DND-41 (cell line): ENCODE data around the gene CHAD.

Source experiments
- ATAC-seq: fragments of 200-7000 bp; cut with Tn5 transposase; 3 replicates; pipeline ENCODE4 v1.9.1; 2021; ENCODE audit warnings: low read depth; ENCODE audit not compliant: insufficient read depth
- DNase-seq: peaks from one replicate; pipeline ENCODE4 v3.0.0-alpha.2; 2020
- H2AFZ ChIP-seq: 2 replicates; pipeline ENCODE4 v1.6.0; 2012; ENCODE audit warnings: low read depth, low read length
- H3K27ac ChIP-seq: 2 replicates; pipeline ENCODE4 v1.5.1; 2012; ENCODE audit warnings: low read length, inconsistent platforms
- H3K27me3 ChIP-seq: fragments of 200-600 bp; sonication (generic); 2 replicates; pipeline ENCODE4 v1.6.0; 2012; ENCODE audit warnings: low read length, mild to moderate bottlenecking, inconsistent platforms; ENCODE audit not compliant: insufficient read depth, poor library complexity
- H3K36me3 ChIP-seq: 2 replicates; pipeline ENCODE4 v1.5.1; 2012; ENCODE audit warnings: low read length, inconsistent platforms; ENCODE audit not compliant: insufficient read depth
- H3K4me1 ChIP-seq: 2 replicates; pipeline ENCODE4 v1.5.1; 2012; ENCODE audit warnings: mild to moderate bottlenecking, low read length; ENCODE audit not compliant: insufficient read depth
- H3K4me2 ChIP-seq: 2 replicates; pipeline ENCODE4 v1.6.0; 2012; ENCODE audit warnings: mild to moderate bottlenecking, moderate library complexity, low read length, inconsistent platforms; ENCODE audit not compliant: insufficient read depth
- H3K4me3 ChIP-seq, 2 experiments: fragments of 200-600 bp in 1 of 2; shearing (Covaris generic) in 1 of 2; 2 replicates each; pipeline ENCODE4 v1.5.1; 2012 to 2016; ENCODE audit warnings: inconsistent platforms in 2 of 2, low read length in 2 of 2, mild to moderate bottlenecking in 2 of 2, low read depth in 1 of 2, moderate library complexity in 1 of 2
- H3K79me2 ChIP-seq: 2 replicates; pipeline ENCODE4 v1.6.0; 2012; ENCODE audit warnings: low read length, inconsistent platforms; ENCODE audit not compliant: insufficient read depth
- H3K9ac ChIP-seq: 2 replicates; pipeline ENCODE4 v1.6.0; 2012; ENCODE audit warnings: low read depth, mild to moderate bottlenecking, inconsistent platforms, low read length, moderate library complexity
- H3K9me3 ChIP-seq: 2 replicates; pipeline ENCODE4 v1.5.1; 2012; ENCODE audit warnings: low read length, moderate library complexity, mild to moderate bottlenecking, inconsistent platforms; ENCODE audit not compliant: insufficient read depth, severe bottlenecking
- H4K20me1 ChIP-seq: 2 replicates; pipeline ENCODE4 v1.6.0; 2012; ENCODE audit warnings: low read length; ENCODE audit not compliant: insufficient read depth
- CTCF ChIP-seq: IDR thresholded peaks from 2 replicates; pipeline ENCODE4 v1.5.1; 2012; ENCODE audit warnings: borderline replicate concordance, low read length, moderate library complexity, mild to moderate bottlenecking; ENCODE audit not compliant: poor library complexity, severe bottlenecking; ENCODE audit errors: extremely low read depth
- EZH2 ChIP-seq: IDR thresholded peaks from 3 replicates; pipeline ENCODE4 v1.6.1; 2012; ENCODE audit warnings: borderline replicate concordance, low read depth, mild to moderate bottlenecking, moderate library complexity, low read length, inconsistent platforms; ENCODE audit not compliant: severe bottlenecking

Gene CHAD

DNA sequence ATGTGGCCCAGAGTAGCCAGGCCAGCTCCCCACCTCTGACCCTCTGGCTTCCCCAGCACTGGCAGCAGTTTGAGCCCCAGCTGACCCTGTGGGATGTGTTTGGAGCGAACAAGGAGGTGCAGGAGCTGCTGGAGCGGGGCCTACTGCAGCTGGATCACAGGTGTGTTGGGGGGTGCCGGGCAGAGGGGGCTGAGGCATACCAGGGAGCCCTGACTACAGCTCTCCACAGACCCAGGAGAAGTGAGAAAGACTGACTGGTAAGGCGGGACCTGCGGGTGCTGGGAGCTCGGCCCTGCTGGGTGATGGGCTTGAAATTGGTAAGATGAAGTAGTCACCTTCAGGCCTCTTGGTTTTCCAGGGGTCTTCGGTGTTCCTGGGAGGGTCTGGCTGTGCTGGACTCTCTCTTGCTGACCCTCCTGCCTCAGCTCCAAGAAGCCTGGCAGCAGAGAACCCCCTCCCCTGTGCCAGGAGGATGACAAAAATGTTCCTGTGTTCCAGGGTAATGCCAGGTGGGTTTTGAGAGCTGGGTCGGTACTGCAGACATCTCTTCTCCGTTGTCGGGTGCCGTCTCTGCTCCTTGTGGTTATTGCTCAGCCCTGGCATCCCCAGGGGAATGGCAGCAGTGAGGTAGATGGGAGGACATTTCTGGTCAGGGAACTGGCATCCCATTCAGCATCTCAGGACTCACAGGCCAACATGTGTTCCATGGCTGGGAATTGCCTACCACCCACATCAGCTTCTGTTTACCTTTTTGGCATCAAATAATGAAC is 15.9 kb upstream of the CHAD start:
- H3K9me3 ChIP-seq: no peaks in the 10 kb centered on the region
- no peak overlapping the region for H3K4me2 ChIP-seq
- TF ChIP-seq CTCF (no peak), EZH2 (no peak)
- H3K27me3 ChIP-seq: no peaks in the 10 kb centered on the region
- ATAC-seq (no peak), DNase-seq (no peak)
- peaks cover 13% of the 10 kb centered on the region for H3K4me1 ChIP-seq
- no peak overlapping the region for H3K27ac ChIP-seq
- peaks cover 62% of the 10 kb centered on the region for H3K36me3 ChIP-seq
- H3K79me2 ChIP-seq: peaks cover 21% of the 10 kb centered on the region
- H3K9ac ChIP-seq: no peak overlapping the region
- H3K4me3 ChIP-seq: no peak overlapping the region
- no peak overlapping the region for H2AFZ ChIP-seq
- peaks cover 17% of the 10 kb centered on the region; the same call in 1 of the 2 replicates for H4K20me1 ChIP-seq

DNA sequence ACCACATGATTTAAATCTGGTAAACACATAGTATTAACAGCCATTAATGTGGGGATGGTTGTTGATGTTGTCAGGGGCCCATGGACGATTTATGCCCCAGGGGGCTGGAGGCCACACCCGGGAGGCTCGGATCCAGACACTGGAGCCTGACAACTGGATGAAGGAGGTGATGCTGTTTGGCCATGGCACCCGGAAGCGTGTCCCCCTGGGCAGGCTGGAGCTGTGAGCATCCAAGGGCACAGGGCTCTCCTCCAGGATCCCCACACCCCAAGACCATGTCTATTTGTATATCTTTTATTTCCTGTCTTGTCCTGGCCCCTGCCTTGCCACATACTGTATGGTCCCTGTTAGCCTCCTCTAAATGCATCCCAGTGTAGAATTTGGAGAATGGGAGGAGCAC is 14.6 kb upstream of the CHAD start:
- ATAC-seq: no peak
- no peak overlapping the region for H3K27ac ChIP-seq

GRCh38 chr17:50482516-50482915 is 13.8 kb upstream of the CHAD start:
- peak; percentile 50 for DNase-seq

More for the DNA sequence above, 14.6 kb upstream of the CHAD start:
- H3K27me3 ChIP-seq: no peaks in the 10 kb centered on the region
- peaks cover 20% of the 10 kb centered on the region for H3K4me1 ChIP-seq
- peaks cover 62% of the 10 kb centered on the region for H3K36me3 ChIP-seq
- no peak overlapping the region for H3K9ac ChIP-seq
- no peak overlapping the region for H3K4me3 ChIP-seq
- H3K4me2 ChIP-seq: no peak overlapping the region
- peaks cover 17% of the 10 kb centered on the region; the same call in 1 of the 2 replicates for H4K20me1 ChIP-seq
- TF ChIP-seq CTCF (no peak), EZH2 (no peak)
- no peak for DNase-seq
- no peak overlapping the region for H2AFZ ChIP-seq
- no peaks in the 10 kb centered on the region for H3K9me3 ChIP-seq
- H3K79me2 ChIP-seq: peaks cover 32% of the 10 kb centered on the region

More at GRCh38 chr17:50482516-50482915, 13.8 kb upstream of the CHAD start:
- Histone ChIP-seq H3K4me2 (no peak overlapping the region), H3K9me3 (no peaks in the 10 kb centered on the region), H3K27ac (no peak overlapping the region), H3K9ac (no peak overlapping the region), H3K27me3 (no peaks in the 10 kb centered on the region), H3K4me1 (peaks cover 27% of the 10 kb centered on the region), H3K4me3 (no peak overlapping the region), H3K79me2 (peaks cover 38% of the 10 kb centered on the region), H4K20me1 (peaks cover 17% of the 10 kb centered on the region; the same call in 1 of the 2 replicates), H3K36me3 (peaks cover 62% of the 10 kb centered on the region), H2AFZ (no peak overlapping the region)
- TF ChIP-seq CTCF: peak; percentile 75
- TF ChIP-seq EZH2: no peak
- no peak for ATAC-seq
